HG03342 (cell line): Measurements from ENCODE around the gene GHITM.
"Not testable (repeated sequence)": the region's sequence is repeated elsewhere in the genome, so short reads cannot be mapped to it uniquely, and the experiment has no call there.

ENCODE experiments used
- ATAC-seq: cut with Tn5 transposase; IDR thresholded peaks from one replicate; pipeline ENCODE4 v1.9.1; 2021; ENCODE audit warnings: mild to moderate bottlenecking, moderate library complexity; ENCODE audit not compliant: unreplicated experiment

Gene GHITM

GRCh38 chr10:84147347-84147746 lies 8.0 kb downstream of the GHITM start:
- no peak for ATAC-seq

DNA sequence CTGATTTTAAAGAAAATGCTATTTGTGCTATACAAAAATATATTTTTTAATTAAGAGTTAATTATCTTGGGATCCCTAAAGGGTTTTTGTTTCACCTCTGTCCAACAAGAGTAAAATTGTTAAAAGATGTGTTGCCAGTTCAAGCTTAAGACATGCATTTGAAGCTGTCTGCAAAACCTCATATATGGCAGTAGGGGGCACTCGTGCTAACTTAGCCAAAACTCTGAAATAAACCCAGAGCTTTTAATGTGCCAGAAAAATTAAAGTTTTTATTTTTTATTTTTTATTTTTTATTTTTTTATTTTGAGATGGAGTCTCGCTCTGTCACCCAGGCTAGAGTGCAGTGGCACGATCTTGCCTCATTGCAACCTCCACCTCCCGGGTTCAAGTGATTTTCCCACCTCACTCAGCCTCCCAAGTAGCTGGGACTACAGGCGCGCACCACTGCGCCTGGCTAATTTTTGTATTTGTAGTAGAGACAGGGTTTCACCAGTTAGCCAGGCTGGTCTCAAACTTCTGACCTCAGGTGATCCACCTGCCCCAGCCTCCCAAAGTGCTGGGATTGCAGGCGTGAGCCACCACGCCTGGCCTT lies 8.8 kb downstream of the GHITM start:
- ATAC-seq, result peak; percentile 79

GRCh38 chr10:84149854-84150253 lies 10.5 kb downstream of the GHITM start:
- no peak for ATAC-seq

- no peak for ATAC-seq
These were observed 13.5 kb downstream of the GHITM start for GRCh38 chr10:84152769-84153168.

DNA sequence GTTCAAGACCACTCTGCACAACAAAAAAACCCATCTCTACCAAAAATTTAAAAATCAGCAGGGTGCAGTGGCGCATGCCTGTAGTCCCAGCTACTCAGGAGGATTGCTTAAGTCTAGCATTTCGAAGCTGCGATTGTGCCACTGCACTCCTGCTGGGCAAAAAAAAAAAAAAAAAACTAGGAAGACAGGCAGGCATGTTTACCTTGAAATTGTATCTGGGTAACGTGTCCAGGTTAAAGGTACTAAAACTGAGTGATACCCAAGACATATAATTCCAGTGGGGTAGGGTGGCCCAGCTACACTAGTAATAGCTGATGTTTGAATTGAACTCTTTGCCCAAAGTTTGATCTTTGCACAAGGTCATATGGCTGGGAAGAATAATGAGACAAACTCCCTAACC lies 16.2 kb downstream of the GHITM start:
- ATAC-seq, result no peak

GRCh38 chr10:84156009-84156408 lies 16.7 kb downstream of the GHITM start:
- ATAC-seq, result no peak

DNA sequence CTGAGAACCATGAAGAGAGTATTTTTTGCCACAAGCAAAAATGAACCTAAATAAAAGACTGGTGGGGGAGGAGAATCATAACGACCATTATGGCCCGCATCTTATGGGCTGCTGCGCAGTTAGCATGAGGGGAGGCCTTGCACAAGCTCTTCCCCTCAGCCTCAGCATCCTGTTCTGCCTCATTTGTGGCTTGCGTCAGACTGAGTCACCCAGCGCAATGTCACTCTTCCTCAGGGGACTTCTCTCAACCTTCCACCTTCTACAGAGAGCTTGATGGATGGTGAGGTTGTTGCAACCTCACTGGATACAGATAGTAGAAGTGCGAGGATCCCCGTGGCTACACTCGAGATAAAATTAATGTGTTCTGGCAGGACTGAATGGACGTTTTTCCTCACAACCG lies 17.5 kb downstream of the GHITM start:
- ATAC-seq, result peak; percentile 61

GRCh38 chr10:84158061-84158460 lies 18.8 kb downstream of the GHITM start:
- no peak for ATAC-seq

DNA sequence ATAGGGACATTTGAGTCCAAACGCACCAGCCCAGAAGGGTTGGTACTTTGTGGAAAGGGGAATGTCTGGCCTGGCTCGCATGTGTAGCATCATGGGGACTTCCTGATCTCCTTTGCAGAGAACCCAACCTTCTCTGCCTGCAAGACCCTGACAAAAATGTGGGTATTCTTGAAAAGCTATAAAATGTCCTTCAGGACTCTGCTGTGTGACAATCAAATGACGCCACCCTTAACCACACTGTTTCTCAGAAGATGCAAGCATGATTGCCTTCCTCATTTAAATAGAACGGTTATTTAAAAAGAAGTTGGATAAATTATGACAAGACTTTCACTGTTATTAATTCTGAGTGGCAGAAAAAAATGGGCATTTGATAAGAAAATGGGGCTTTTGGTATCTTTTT lies 19.2 kb downstream of the GHITM start:
- no peak for ATAC-seq

DNA sequence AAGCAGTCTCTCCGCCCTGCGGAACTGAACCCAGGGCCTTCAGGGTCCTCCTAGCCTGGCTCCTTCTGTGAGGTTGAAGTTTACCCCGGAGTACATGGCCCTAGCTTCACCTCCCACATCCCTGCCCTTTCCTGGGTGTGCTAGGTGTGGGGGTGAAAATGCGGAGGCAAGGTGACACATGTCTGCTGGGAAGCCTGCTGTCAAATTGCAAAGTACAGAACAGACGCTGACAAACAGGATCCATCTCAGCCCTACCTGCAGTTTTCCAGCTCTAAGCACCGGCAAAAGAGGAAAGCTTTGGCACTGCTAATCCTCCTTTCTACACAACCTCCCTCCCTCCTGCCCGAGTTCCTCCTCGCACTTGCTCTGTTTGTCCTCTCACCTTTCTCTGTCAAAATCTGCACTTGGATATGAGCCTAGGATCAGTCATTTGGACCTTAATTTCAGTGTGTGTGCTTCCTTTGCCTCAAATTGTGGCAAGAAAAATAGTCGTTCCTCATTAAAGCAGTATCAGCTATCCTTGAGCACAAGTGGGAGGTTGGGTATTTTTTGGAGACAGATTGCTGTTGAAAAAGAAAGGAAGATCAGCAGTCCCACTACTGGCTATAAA lies 19.9 kb downstream of the GHITM start:
- no peak for ATAC-seq

- no peak for ATAC-seq
These were observed 21.5 kb downstream of the GHITM start for GRCh38 chr10:84160663-84161362.

GRCh38 chr10:84163996-84164395 lies 24.7 kb downstream of the GHITM start:
- no peak for ATAC-seq

GRCh38 chr10:84164442-84164841 lies 25.1 kb downstream of the GHITM start:
- ATAC-seq, result no peak

- ATAC-seq, result no peak
These were observed 27.4 kb downstream of the GHITM start for GRCh38 chr10:84166620-84167288.

GRCh38 chr10:84167289-84167653 lies 28.0 kb downstream of the GHITM start:
- ATAC-seq, result not testable (repeated sequence)

DNA sequence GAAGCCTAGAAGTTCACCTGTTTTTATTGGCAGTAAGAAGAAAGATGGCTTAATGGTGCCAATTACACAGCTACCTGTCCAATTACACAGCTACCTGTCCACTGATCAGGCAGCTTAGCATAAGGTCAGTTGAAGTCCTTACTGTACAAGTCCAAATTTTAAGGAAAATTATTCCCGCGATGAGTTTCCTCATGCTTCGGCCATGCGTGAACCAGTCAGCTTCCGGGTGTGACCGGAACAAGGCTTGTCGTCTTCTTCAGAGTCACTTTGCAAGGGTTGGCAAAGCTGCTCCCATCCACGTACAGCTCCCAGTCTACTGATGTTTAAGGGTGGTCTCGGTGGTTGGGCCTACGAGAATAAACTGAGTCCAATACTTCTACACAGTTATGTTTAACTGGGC lies 29.1 kb downstream of the GHITM start:
- ATAC-seq, result not testable (repeated sequence)

- ATAC-seq, result not testable (repeated sequence)
These were observed 31.9 kb downstream of the GHITM start for GRCh38 chr10:84171237-84171636.

- ATAC-seq, result peak; percentile 48
These were observed 32.6 kb downstream of the GHITM start for GRCh38 chr10:84171700-84172466.

DNA sequence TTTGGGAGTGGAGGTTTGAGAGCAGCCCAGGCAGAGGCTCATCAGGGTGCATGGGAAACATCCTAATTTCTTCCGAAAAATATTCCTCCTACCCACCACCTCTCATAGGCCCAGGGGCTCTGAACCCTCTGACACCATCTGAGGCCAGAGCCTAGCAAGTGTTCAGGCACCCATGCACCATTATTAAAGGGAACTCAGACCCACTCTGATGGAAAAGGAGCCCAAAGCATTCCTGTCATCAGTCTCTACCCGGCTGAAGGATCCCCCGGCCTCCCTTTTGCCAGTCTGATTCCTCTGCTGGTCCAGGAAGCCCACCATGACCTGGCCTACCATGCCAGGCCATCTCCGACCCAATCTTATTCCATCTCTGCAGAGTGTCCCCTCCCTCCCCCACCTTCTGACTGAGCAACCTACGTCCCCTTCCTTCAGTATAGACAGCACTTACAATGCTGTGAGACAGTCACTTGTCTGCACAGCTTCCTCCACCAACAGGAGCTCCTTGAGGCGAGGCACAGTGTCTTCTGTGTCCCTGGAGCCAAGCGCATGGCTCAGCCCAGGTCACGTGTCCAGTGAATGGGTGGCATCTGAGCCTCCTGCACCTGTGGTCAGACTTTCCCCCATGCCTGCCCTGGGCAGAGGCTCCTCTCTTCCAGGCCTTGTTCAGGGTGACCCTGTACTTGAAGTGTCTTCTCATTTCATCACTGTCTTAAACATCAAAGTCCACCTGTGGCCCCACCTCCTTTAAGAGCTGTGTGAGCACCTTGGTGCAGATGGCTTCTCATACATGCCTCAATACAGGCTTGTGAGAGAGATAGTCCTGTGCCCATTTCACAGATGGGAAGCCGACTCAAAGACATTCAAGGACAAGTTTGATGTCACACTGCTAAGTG lies 33.4 kb downstream of the GHITM start:
- ATAC-seq, result peak; percentile 59

- ATAC-seq, result no peak
These were observed 34.2 kb downstream of the GHITM start, which contains the start of gene GPR15LG for GRCh38 chr10:84173501-84173929. GPR15LG (plus strand) TSS chr10:84173801; CDS start chr10:84173852, 51 bp downstream.
